ENCODE results near the gene TBCD. TPM values are rescaled to one million over a fixed set of nuclear protein-coding genes. Genes with fewer than 3 reads are reported as not detected.
"Not testable (repeated sequence)": the region's sequence is repeated elsewhere in the genome, so short reads cannot be mapped to it uniquely, and the experiment has no call there.

Gene TBCD
- total RNA-seq, 6 experiments from 2014 or later: 47.3 to 67.6 (median 62.5) TPM

- no peaks in the 10 kb centered on the region; the same call in 1 of the 2 replicates for H3K27me3 Mint-ChIP-seq (ENCODE audit: insufficient read depth)
- no peak overlapping the region for H3K27ac Mint-ChIP-seq
- H3K4me3 Mint-ChIP-seq: no peak overlapping the region
- peaks cover 13% of the 10 kb centered on the region for H3K36me3 Mint-ChIP-seq (ENCODE audit: low read depth)
- H3K4me1 Mint-ChIP-seq (ENCODE audit: low read depth): no peaks in the 10 kb centered on the region; the same call in 1 of the 2 replicates
- TF ChIP-seq CTCF (IDR thresholded peaks at IDR 0.05): no peak
- no peaks in the 10 kb centered on the region for H3K9me3 Mint-ChIP-seq
- DNase-seq: no peak
Observed at GRCh38 chr17:82984751-82985427, 233.0 kb downstream of the TBCD start.

- no peak for TF ChIP-seq CTCF (IDR thresholded peaks at IDR 0.05)
- H3K27ac Mint-ChIP-seq: no peak overlapping the region
- H3K4me1 Mint-ChIP-seq (ENCODE audit: low read depth): no peaks in the 10 kb centered on the region; the same call in 1 of the 2 replicates
Observed at GRCh38 chr17:82985428-82985805, 233.6 kb downstream of the TBCD start.

DNA sequence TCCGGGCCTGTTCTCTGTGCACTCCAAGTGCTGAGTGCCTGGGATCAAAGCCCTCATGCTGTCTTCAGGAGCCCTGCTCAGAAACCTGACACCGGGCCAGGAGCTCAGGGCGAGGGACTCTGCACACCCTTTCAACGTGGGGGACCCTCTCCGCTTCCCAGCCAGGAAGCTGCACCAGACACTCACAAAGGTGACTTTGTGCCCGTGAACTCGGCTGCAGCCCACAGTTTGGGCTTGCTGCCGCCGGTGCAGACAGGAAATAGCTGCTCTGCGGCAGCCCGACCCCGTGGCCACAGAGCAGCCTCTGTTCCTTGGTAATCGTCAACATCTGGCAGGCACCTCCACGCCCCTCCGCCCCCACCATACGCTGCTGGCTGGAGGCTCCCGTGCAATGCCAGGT, 234.1 kb downstream of the TBCD start:
- Mint-ChIP-seq H3K36me3 (ENCODE audit: low read depth) (peaks cover 16% of the 10 kb centered on the region), H3K4me1 (ENCODE audit: low read depth) (no peaks in the 10 kb centered on the region; the same call in 1 of the 2 replicates), H3K4me3 (no peak overlapping the region), H3K9me3 (no peaks in the 10 kb centered on the region), H3K27ac (no peak overlapping the region), H3K27me3 (ENCODE audit: insufficient read depth) (no peaks in the 10 kb centered on the region)
- no peak for TF ChIP-seq CTCF (IDR thresholded peaks at IDR 0.05)
- no peak for DNase-seq

More at GRCh38 chr17:82985428-82985805, 233.6 kb downstream of the TBCD start:
- Mint-ChIP-seq H3K4me3 (no peak overlapping the region), H3K36me3 (ENCODE audit: low read depth) (peaks cover 16% of the 10 kb centered on the region), H3K9me3 (no peaks in the 10 kb centered on the region), H3K27me3 (ENCODE audit: insufficient read depth) (no peaks in the 10 kb centered on the region)
- no peak for DNase-seq

GRCh38 chr17:82989051-82989450, 237.2 kb downstream of the TBCD start:
- H3K9me3 Mint-ChIP-seq: peaks cover 19% of the 10 kb centered on the region
- DNase-seq; H3K27me3 Mint-ChIP-seq (ENCODE audit: insufficient read depth); H3K27ac Mint-ChIP-seq; H3K4me3 Mint-ChIP-seq; H3K4me1 Mint-ChIP-seq (ENCODE audit: low read depth): not testable (repeated sequence)
- H3K36me3 Mint-ChIP-seq (ENCODE audit: low read depth): peaks cover 38% of the 10 kb centered on the region

GRCh38 chr17:82989881-82990280, 238.0 kb downstream of the TBCD start:
- Mint-ChIP-seq H3K9me3 (peaks cover 19% of the 10 kb centered on the region), H3K27me3 (ENCODE audit: insufficient read depth) (no peaks in the 10 kb centered on the region; the same call in 1 of the 2 replicates), H3K27ac (no peak overlapping the region), H3K4me1 (ENCODE audit: low read depth) (no peaks in the 10 kb centered on the region; the same call in 1 of the 2 replicates), H3K36me3 (ENCODE audit: low read depth) (peaks cover 46% of the 10 kb centered on the region), H3K4me3 (no peak overlapping the region)
- no peak for DNase-seq
- TF ChIP-seq CTCF (IDR thresholded peaks at IDR 0.05): no peak

GRCh38 chr17:82993005-82993404, 241.1 kb downstream of the TBCD start:
- no peak overlapping the region for H3K4me3 Mint-ChIP-seq

More at GRCh38 chr17:82993005-82993404, 241.1 kb downstream of the TBCD start:
- H3K36me3 Mint-ChIP-seq (ENCODE audit: low read depth): peaks cover 43% of the 10 kb centered on the region
- no peak overlapping the region for H3K27ac Mint-ChIP-seq
- peaks cover 23% of the 10 kb centered on the region for H3K9me3 Mint-ChIP-seq
- DNase-seq: no peak
- TF ChIP-seq CTCF (IDR thresholded peaks at IDR 0.05): no peak
- no peaks in the 10 kb centered on the region; the same call in 1 of the 2 replicates for H3K27me3 Mint-ChIP-seq (ENCODE audit: insufficient read depth)
- no peaks in the 10 kb centered on the region for H3K4me1 Mint-ChIP-seq (ENCODE audit: low read depth)

Measured in HFFc6 (cell line).